IMR-90 (cell line): Measurements from ENCODE around the gene MASTL. TPM values are rescaled to one million over a fixed set of nuclear protein-coding genes. Genes with fewer than 3 reads are reported as not detected.

ENCODE experiments used
- ATAC-seq: fragments of 200-7000 bp; cut with Tn5 transposase; 2 replicates; pipeline ENCODE4 v1.9.1; 2020; ENCODE audit warnings: low read depth, mild to moderate bottlenecking, moderate library complexity
- BruUV-seq: library from RNA; stranded (reverse); fragments of 400-500 nt; replicated peaks from 2 replicates; lab custom pipeline; 2021; lab: Mats Ljungman, UMichigan
- CTCF ChIA-PET: fragments of 300-600 bp; formaldehyde crosslinking; extraction: SDS; loops from one replicate; lab custom pipeline; 2021; ENCODE audit warnings: antibody characterized with exemption; lab: Yijun Ruan, JAX
- POLR2A ChIA-PET: fragments of 300-600 bp; sonication (Branson Sonifier 250); formaldehyde crosslinking; loops from one replicate; lab custom pipeline; 2022; ENCODE audit warnings: antibody characterized with exemption; ENCODE audit not compliant: unreplicated experiment; lab: Charles Lee
- DNase-seq: peaks from one replicate; pipeline ENCODE4 v3.0.0; 2013
- H2AFZ ChIP-seq: replicated peaks from 2 replicates; pipeline ENCODE3; 2013; ENCODE audit warnings: low read length, mild to moderate bottlenecking; ENCODE audit not compliant: poor library complexity
- H2AK5ac ChIP-seq: 2 replicates; pipeline ENCODE4 v1.6.1; 2013; ENCODE audit warnings: low read depth, low read length, inconsistent platforms
- H2AK9ac ChIP-seq: replicated peaks from 2 replicates; pipeline ENCODE3; 2013; ENCODE audit warnings: mild to moderate bottlenecking, low read depth, low read length, moderate library complexity; ENCODE audit not compliant: poor library complexity
- H2BK120ac ChIP-seq: 2 replicates; pipeline ENCODE4 v1.6.1; 2013; ENCODE audit warnings: low read depth, low read length, inconsistent platforms
- H2BK15ac ChIP-seq: 3 replicates; pipeline ENCODE4 v1.6.1; 2013; ENCODE audit warnings: low read depth, low read length, inconsistent platforms
- H2BK20ac ChIP-seq: 2 replicates; pipeline ENCODE4 v1.6.1; 2013; ENCODE audit warnings: low read depth, mild to moderate bottlenecking, inconsistent platforms, low read length, moderate library complexity
- H2BK5ac ChIP-seq: 2 replicates; pipeline ENCODE4 v1.6.1; 2013; ENCODE audit warnings: mild to moderate bottlenecking, low read depth, low read length, inconsistent platforms; ENCODE audit not compliant: poor library complexity, severe bottlenecking
- H3K14ac ChIP-seq: replicated peaks from 2 replicates; pipeline ENCODE4 v1.6.1; 2013; ENCODE audit warnings: low read depth, low read length, inconsistent platforms
- H3K18ac ChIP-seq: 2 replicates; pipeline ENCODE4 v1.6.1; 2013; ENCODE audit warnings: low read depth, low read length, control low read depth
- H3K23ac ChIP-seq: 2 replicates; pipeline ENCODE4 v1.6.1; 2013; ENCODE audit warnings: low read depth, low read length, inconsistent platforms
- H3K27ac ChIP-seq: 2 replicates; pipeline ENCODE4 v1.5.1; 2013; ENCODE audit warnings: mild to moderate bottlenecking, control low read depth, low read length; ENCODE audit not compliant: insufficient read depth
- H3K27me3 ChIP-seq: 2 replicates; pipeline ENCODE4 v1.6.1; 2013; ENCODE audit warnings: low read length; ENCODE audit not compliant: control insufficient read depth, insufficient read depth
- H3K36me3 ChIP-seq: 2 replicates; pipeline ENCODE4 v1.6.1; 2013; ENCODE audit warnings: low read length, mixed read lengths; ENCODE audit not compliant: control insufficient read depth, insufficient read depth
- H3K4ac ChIP-seq: 2 replicates; pipeline ENCODE4 v1.6.1; 2013; ENCODE audit warnings: low read depth, low read length, inconsistent platforms
- H3K4me1 ChIP-seq: 2 replicates; pipeline ENCODE4 v1.6.1; 2013; ENCODE audit warnings: low read length, mixed read lengths; ENCODE audit not compliant: control insufficient read depth, insufficient read depth
- H3K4me2 ChIP-seq: 2 replicates; pipeline ENCODE4 v1.6.1; 2013; ENCODE audit warnings: low read depth, mild to moderate bottlenecking, control low read depth, low read length, moderate library complexity
- H3K4me3 ChIP-seq: 2 replicates; pipeline ENCODE4 v1.5.1; 2013; ENCODE audit warnings: low read depth, mild to moderate bottlenecking, control low read depth, low read length, moderate library complexity; ENCODE audit not compliant: insufficient read depth
- H3K56ac ChIP-seq: 2 replicates; pipeline ENCODE4 v1.6.1; 2013; ENCODE audit warnings: low read length, inconsistent platforms; ENCODE audit not compliant: insufficient read depth; ENCODE audit errors: extremely low read depth
- H3K79me1 ChIP-seq, 2 experiments: 2 replicates each; pipeline ENCODE4 v1.6.1; 2013; ENCODE audit warnings: low read length in 2 of 2, inconsistent platforms in 1 of 2, low read depth in 1 of 2
- H3K9ac ChIP-seq: 2 replicates; pipeline ENCODE4 v1.6.1; 2013; ENCODE audit warnings: low read depth, low read length, control low read depth
- H3K9me1 ChIP-seq: 2 replicates; pipeline ENCODE4 v1.6.1; 2013; ENCODE audit warnings: low read length, inconsistent platforms; ENCODE audit not compliant: insufficient read depth
- H3K9me3 ChIP-seq: 2 replicates; pipeline ENCODE4 v1.6.1; 2013; ENCODE audit warnings: low read length; ENCODE audit not compliant: control insufficient read depth, insufficient read depth
- H4K20me1 ChIP-seq: 2 replicates; pipeline ENCODE4 v1.6.1; 2013; ENCODE audit warnings: low read length, inconsistent platforms; ENCODE audit not compliant: insufficient read depth
- H4K5ac ChIP-seq: 2 replicates; pipeline ENCODE4 v1.6.1; 2013; ENCODE audit warnings: mild to moderate bottlenecking, low read depth, low read length, control low read depth
- H4K8ac ChIP-seq, 2 experiments: 2 replicates each; pipeline ENCODE4 v1.6.1; 2013; ENCODE audit warnings: low read depth in 2 of 2, low read length in 2 of 2, control low read depth in 1 of 2, inconsistent platforms in 1 of 2
- H4K91ac ChIP-seq: 2 replicates; pipeline ENCODE4 v1.6.1; 2013; ENCODE audit warnings: low read depth, low read length, inconsistent platforms; ENCODE audit not compliant: insufficient read depth
- CHD1 ChIP-seq: IDR thresholded peaks from 2 replicates; pipeline ENCODE4 v1.6.1; 2012; ENCODE audit warnings: low read depth, low read length, improper control_type of control experiment
- RAD21 ChIP-seq: IDR thresholded peaks from 2 replicates; pipeline ENCODE4 v1.6.1; 2012; ENCODE audit warnings: low read length, improper control_type of control experiment
- RCOR1 ChIP-seq: IDR thresholded peaks from 2 replicates; pipeline ENCODE4 v1.6.1; 2012; ENCODE audit warnings: mild to moderate bottlenecking, low read length, improper control_type of control experiment; ENCODE audit not compliant: insufficient replicate concordance
- SMC3 ChIP-seq: fragments of 150-350 bp; IDR thresholded peaks from 2 replicates; pipeline ENCODE4 v1.6.1; 2016; ENCODE audit warnings: low read depth, mild to moderate bottlenecking, antibody characterized with exemption, low read length, moderate library complexity
- WGBS, 2 experiments: methylation state at CpG; one replicate each; pipeline versions ENCODE4 v1.1.5 to v1.1.7; 2013; ENCODE audit warnings: missing lambda C conversion rate in 2 of 2; ENCODE audit not compliant: insufficient read length in 1 of 2; ENCODE audit errors: extremely low coverage in 2 of 2; 5-methylcytosine and 5-hydroxymethylcytosine counted together
- dilution Hi-C: fragments of 300-500 bp; cut with HindIII; formaldehyde crosslinking; loops from one replicate; pipeline ENCODE4 v1.14.3; 2018; ENCODE audit warnings: low sequenced_read_pairs; ENCODE audit not compliant: unreplicated experiment
- in situ Hi-C: fragments of 300-500 bp; cut with MboI; formaldehyde crosslinking; loops from 3 replicates; pipeline ENCODE4 v1.14.3; 2019; ENCODE audit warnings: low sequenced_read_pairs, inconsistent platforms, mixed read lengths
- intact Hi-C: fragments of 100-400 bp; cut with micrococcal nuclease; formaldehyde crosslinking; loops from 2 replicates; pipeline ENCODE4 v1.10.0; 2022
- polyA plus RNA-seq, 3 experiments: library from polyadenylated mRNA; depleted of rRNA; stranded (reverse); fragments of >200 nt; gene quantifications; 2 replicates each; pipeline ENCODE4 v1.2.3, GENCODE V29; 2012; ENCODE audit warnings: low replicate concordance in 1 of 3
- total RNA-seq: library from RNA; depleted of rRNA; stranded (reverse); fragments of >200 nt; gene quantifications from 2 replicates; pipeline ENCODE4 v1.2.3, GENCODE V29; 2012

Gene MASTL
- total and polyA plus RNA-seq, 2 of the 4 experiments (the other 2 are of a cell fraction): 7.0 to 13.4 TPM

DNA sequence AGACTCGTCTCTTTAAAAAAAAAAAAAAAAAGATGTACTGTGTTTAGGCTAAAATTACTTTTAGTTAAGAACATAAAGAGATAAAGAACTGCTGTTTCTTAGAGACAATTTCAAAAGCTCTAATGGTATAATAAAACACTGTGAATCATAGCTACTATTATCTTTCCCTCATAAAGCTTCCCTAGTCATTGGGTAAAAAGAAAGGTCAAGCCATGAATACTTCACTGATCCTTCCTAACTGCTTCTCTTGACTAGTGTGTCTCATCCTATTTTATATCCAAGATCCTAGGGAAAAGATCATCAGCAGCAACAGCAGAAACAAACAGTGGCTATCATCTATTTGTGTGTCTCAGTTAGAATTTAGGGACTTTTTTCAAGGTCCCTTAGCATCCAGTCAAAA is 11.5 kb upstream of the MASTL start:
- Histone ChIP-seq H3K27ac (no peak overlapping the region), H3K9me1 (no peaks in the 10 kb centered on the region; the same call in 1 of the 2 replicates), H4K20me1 (peaks cover 17% of the 10 kb centered on the region), H3K79me1 (peaks cover 16 to 37% of the 10 kb centered on the region in 2 experiments), H4K8ac (no peak overlapping the region), H3K4ac (no peak overlapping the region), H3K4me3 (no peak overlapping the region), H2BK120ac (no peak overlapping the region), H4K91ac (no peak overlapping the region), H4K5ac (no peak overlapping the region), H2BK15ac (no peak overlapping the region), H3K9ac (no peak overlapping the region), H2AK9ac (no peak overlapping the region), H2AFZ (no peak overlapping the region), H2BK5ac (no peak overlapping the region), H3K18ac (no peak overlapping the region), H3K9me3 (no peaks in the 10 kb centered on the region), H3K56ac (no peak overlapping the region), H3K36me3 (peaks cover 42% of the 10 kb centered on the region), H3K4me1 (no peaks in the 10 kb centered on the region), H3K14ac (no peak overlapping the region), H2BK20ac (no peak overlapping the region), H3K4me2 (no peak overlapping the region), H3K23ac (no peak overlapping the region), H3K27me3 (no peaks in the 10 kb centered on the region), H2AK5ac (no peak overlapping the region)
- no peak for DNase-seq
- TF ChIP-seq RCOR1: no peak
- TF ChIP-seq RAD21: no peak
- TF ChIP-seq CHD1: no peak
- no peak for TF ChIP-seq SMC3
- intact Hi-C loops: no loop called here
- POLR2A ChIA-PET: interaction anchor here (0.6 kb wide), 1 partner anchor 259 kb away, joined by 4 read pairs; no protein-coding TSS in a partner anchor
- ATAC-seq: no peak
- no CpG with 5 or more reads among the region's 1 CpG for WGBS, 2 experiments
- dilution Hi-C loops: no loop called here
- no TSS peak for BruUV-seq
- CTCF ChIA-PET: no interaction called here
- in situ Hi-C loops: no loop called here
